Lung (tissue), 12 donors: ENCODE data around the gene ADTRP. TPM values are rescaled to one million over a fixed set of nuclear protein-coding genes. Genes with fewer than 3 reads are reported as not detected.

Experiments used
- ATAC-seq: fragments of 200-7000 bp; cut with Tn5 transposase; one replicate; pipeline ENCODE4 v1.9.1; 2020; ENCODE audit warnings: moderate number of reproducible peaks; ENCODE audit not compliant: insufficient read depth, low FRiP score
- DNase-seq, 3 donors: peaks; one replicate each; pipeline ENCODE4 v3.0.0-alpha.2; 2013 to 2017
- H3K27ac ChIP-seq, 2 donors: one replicate each; pipeline ENCODE4 v1.5.1; 2013; ENCODE audit warnings: mild to moderate bottlenecking in 2 of 2, moderate library complexity in 2 of 2, control low read depth in 1 of 2, inconsistent platforms in 1 of 2, low read depth in 1 of 2, low read length in 1 of 2
- H3K27me3 ChIP-seq, 3 donors: one replicate each; pipeline ENCODE4 v1.5.1; 2013; ENCODE audit warnings: low read length in 2 of 3; ENCODE audit not compliant: control insufficient read depth in 3 of 3, insufficient read depth in 3 of 3
- H3K36me3 ChIP-seq, 4 donors: one replicate each; pipeline ENCODE4 v1.5.1; 2013; ENCODE audit warnings: low read length in 4 of 4, mild to moderate bottlenecking in 1 of 4, moderate library complexity in 1 of 4; ENCODE audit not compliant: control insufficient read depth in 4 of 4, insufficient read depth in 4 of 4
- H3K4me1 ChIP-seq, 5 donors: one replicate each; pipeline ENCODE4 v1.5.1; 2013; ENCODE audit warnings: low read length in 5 of 5, mild to moderate bottlenecking in 2 of 5, moderate library complexity in 1 of 5; ENCODE audit not compliant: control insufficient read depth in 5 of 5, insufficient read depth in 5 of 5
- H3K4me3 ChIP-seq: one replicate; pipeline ENCODE4 v1.5.1; 2013; ENCODE audit warnings: mild to moderate bottlenecking, control low read depth, moderate library complexity
- H3K9ac ChIP-seq, 2 donors: one replicate each; pipeline ENCODE4 v1.5.1; 2013; ENCODE audit warnings: low read length in 2 of 2, control low read depth in 1 of 2; ENCODE audit not compliant: insufficient read depth in 1 of 2
- H3K9me3 ChIP-seq, 4 donors: one replicate each; pipeline ENCODE4 v1.5.1; 2013; ENCODE audit warnings: low read length in 3 of 4, mild to moderate bottlenecking in 1 of 4, moderate library complexity in 1 of 4; ENCODE audit not compliant: control insufficient read depth in 4 of 4, insufficient read depth in 3 of 4
- CTCF ChIP-seq: IDR thresholded peaks from 2 replicates; pipeline ENCODE4 v1.5.1; 2012; ENCODE audit warnings: mild to moderate bottlenecking; ENCODE audit errors: control extremely low read depth, extremely low read depth
- WGBS, 2 donors: extraction: QIAGEN DNeasy Blood & Tissue Kit; methylation state at CpG; one replicate each; pipeline ENCODE4 v1.1.7; 2013; 5-methylcytosine and 5-hydroxymethylcytosine counted together
- polyA plus RNA-seq, 2 donors: library from polyadenylated mRNA; stranded (reverse); fragments of 200-250 nt; gene quantifications; one replicate each; pipeline ENCODE4 v1.2.1, GENCODE V29; 2013
- total RNA-seq, 2 donors: library from RNA; depleted of rRNA in 1 of 2; stranded (reverse); fragments of >200 nt in 1 of 2; gene quantifications; one replicate each; pipeline ENCODE4 v1.2.1, GENCODE V29; 2014 to 2021
- donor health status: control.
- donor health status: control.
- donor health status: Bipolar disorder and iron deficiency.
- donor health status: healthy.
- donor health status: DM: yes; HTN: yes; CAD: no.

Gene ADTRP
- total and polyA plus RNA-seq, 4 donors, result 3.9 to 8.0 (median 5.7) TPM

DNA sequence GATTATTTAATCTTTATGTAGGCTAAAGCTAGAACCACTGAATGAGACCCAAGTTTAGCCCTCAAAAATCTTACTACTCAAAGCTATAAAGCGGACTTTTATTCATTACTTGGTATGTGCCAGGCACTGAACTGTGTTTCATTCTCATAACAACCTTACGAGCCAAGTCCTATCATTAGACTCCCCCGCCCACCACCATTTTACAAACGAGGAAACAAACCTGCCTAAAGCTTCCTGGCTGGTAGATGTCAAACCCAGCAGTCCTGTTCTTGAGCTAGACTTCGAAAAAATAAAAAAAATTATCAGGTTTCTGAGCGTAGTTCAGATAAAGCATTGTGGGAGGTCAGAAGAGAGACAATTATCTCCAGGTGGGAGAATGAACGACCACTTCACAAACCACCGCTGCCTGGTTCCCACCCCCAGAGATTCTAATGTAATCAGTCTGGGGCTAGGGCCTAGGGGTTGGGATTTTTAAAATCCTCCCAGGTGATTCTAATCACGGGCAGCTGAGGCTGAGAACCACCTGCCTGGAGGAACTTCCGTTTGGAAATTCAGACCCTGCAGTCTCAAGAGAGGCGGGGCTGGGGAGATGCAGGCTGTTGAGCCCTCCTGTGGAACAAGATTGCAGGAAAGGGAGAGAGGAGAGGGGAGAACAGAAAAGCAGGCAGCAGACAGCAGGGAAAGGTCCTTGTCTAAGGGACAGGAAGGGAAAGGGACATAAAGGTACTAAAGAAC, 8.6 kb downstream of the ADTRP start:
- Histone ChIP-seq H3K9me3 (no peaks in the 10 kb centered on the region), H3K9ac (no peak overlapping the region), H3K36me3 (no peaks in the 10 kb centered on the region), H3K27me3 (no peaks in the 10 kb centered on the region), H3K27ac (peak overlapping the region; percentile 64 to 76), H3K4me3 (no peak overlapping the region), H3K4me1 (peaks cover 0 to 13% (median 10%) of the 10 kb centered on the region in 5 donors)
- DNase-seq (no peak), ATAC-seq (no peak)
- WGBS, 2 donors, result 70 to 82% methylated on average over 11 of the region's 11 CpGs
- no peak for TF ChIP-seq CTCF

GRCh38 chr6:11769244-11769643, 9.4 kb downstream of the ADTRP start:
- Histone ChIP-seq H3K27me3 (no peaks in the 10 kb centered on the region), H3K4me3 (no peak overlapping the region), H3K9ac (no peak overlapping the region), H3K9me3 (no peaks in the 10 kb centered on the region), H3K27ac (no peak overlapping the region), H3K36me3 (no peaks in the 10 kb centered on the region), H3K4me1 (peaks cover 0 to 13% (median 10%) of the 10 kb centered on the region in 5 donors)
- DNase-seq (no peak), ATAC-seq (no peak)
- no peak for TF ChIP-seq CTCF
- WGBS, 2 donors, result 96 to 97% methylated on average over 2 of the region's 2 CpGs

DNA sequence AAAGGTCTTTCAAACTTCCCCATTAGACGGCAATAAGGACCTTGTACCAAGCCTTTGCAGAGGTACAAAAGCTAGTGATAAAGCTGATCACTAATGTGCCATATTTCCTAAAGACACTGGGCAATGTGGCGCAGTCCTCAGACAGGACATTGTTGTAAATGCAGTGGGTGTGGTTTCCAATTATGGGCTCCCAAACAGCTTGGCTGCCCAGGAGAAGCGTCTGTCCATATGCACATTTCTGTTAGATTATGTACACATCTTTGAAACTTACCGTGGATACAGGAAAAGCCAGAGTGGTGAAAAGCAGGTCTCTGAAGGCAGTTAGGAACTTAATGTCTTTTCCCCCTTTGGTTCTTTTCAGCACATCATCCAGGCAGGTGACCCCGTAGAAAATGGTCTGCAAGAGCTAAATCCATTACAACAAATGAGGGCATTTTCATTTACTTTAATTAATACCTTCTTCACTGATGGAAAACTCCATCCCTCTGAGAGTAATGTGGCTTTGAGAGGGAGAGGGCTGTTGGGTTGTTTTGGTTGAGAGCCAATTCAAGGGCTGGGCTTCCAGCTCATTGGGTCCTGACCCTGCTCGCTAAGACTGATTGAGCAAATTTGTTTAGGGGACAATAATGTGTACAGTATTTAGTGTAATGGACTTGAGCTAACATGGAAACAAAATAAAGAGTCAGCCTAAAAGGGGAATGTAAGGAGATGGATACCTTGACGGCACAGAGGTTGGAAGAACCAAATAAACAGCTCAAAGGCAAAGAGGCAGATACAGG, 10.4 kb downstream of the ADTRP start:
- TF ChIP-seq CTCF, result no peak
- WGBS, 2 donors, result 93% methylated on average over 7 of the region's 7 CpGs

More for the DNA sequence above, 10.4 kb downstream of the ADTRP start:
- DNase-seq (no peak), ATAC-seq (no peak)
- no peaks in the 10 kb centered on the region for H3K9me3 ChIP-seq
- H3K27ac ChIP-seq, result no peak overlapping the region
- no peak overlapping the region for H3K4me3 ChIP-seq
- H3K9ac ChIP-seq, result no peak overlapping the region
- H3K36me3 ChIP-seq, result no peaks in the 10 kb centered on the region
- peaks cover 0 to 24% (median 10%) of the 10 kb centered on the region in 5 donors for H3K4me1 ChIP-seq
- no peaks in the 10 kb centered on the region for H3K27me3 ChIP-seq
